K562 (cell line): ENCODE results near the gene REC8. TPM values are rescaled to one million over a fixed set of nuclear protein-coding genes. Genes with fewer than 3 reads are reported as not detected.

Source experiments
- CHCHD3 ChIP-seq: fragments of 250-450 bp; sonication (Bioruptor Pico); IDR thresholded peaks from 2 replicates; pipeline ENCODE4 v2.1.2; 2022; ENCODE audit warnings: mild to moderate bottlenecking
- ETS2 ChIP-seq: IDR thresholded peaks from 2 replicates; pipeline ENCODE4 v1.6.1; 2016; ENCODE audit warnings: borderline replicate concordance, missing genetic modification characterization, mild to moderate bottlenecking, moderate library complexity, missing compliant biosample characterization; ENCODE audit not compliant: poor library complexity, severe bottlenecking
- POLR2AphosphoS2 ChIP-seq: IDR thresholded peaks from 2 replicates; pipeline ENCODE4 v1.6.1; 2012; ENCODE audit warnings: low read length, improper control_type of control experiment
- POLR2B ChIP-seq: fragments of 450-650 bp; IDR thresholded peaks from 2 replicates; pipeline ENCODE4 v1.6.1; 2018; ENCODE audit warnings: low read depth; ENCODE audit not compliant: partially characterized antibody
- PTBP1 ChIP-seq: fragments of 200-400 bp; formaldehyde crosslinking; IDR thresholded peaks from 2 replicates; pipeline ENCODE4 v1.6.1; 2017; ENCODE audit warnings: low read depth, low read length
- TOE1 ChIP-seq, 2 experiments: fragments of 450-650 bp in 1 of 2; sonication (generic) in 1 of 2; formaldehyde crosslinking in 1 of 2; IDR thresholded peaks; 2 replicates each; pipeline versions ENCODE4 v1.7.1 to v1.8.0; 2016 to 2022; ENCODE audit warnings: borderline replicate concordance in 2 of 2, mild to moderate bottlenecking in 2 of 2, antibody characterized with exemption in 1 of 2, inconsistent platforms in 1 of 2, low read depth in 1 of 2, missing genetic modification reagents in 1 of 2, moderate library complexity in 1 of 2
- XRCC3 ChIP-seq: fragments of 450-650 bp; IDR thresholded peaks from 2 replicates; pipeline ENCODE4 v1.6.1; 2017; ENCODE audit warnings: mild to moderate bottlenecking, moderate library complexity
- ZBTB8A ChIP-seq: fragments of 450-650 bp; IDR thresholded peaks from 2 replicates; pipeline ENCODE4 v1.6.1; 2018; ENCODE audit warnings: mild to moderate bottlenecking, moderate library complexity; ENCODE audit not compliant: partially characterized antibody
- ZFX ChIP-seq: sonication (generic); formaldehyde crosslinking; IDR thresholded peaks from 2 replicates; pipeline ENCODE4 v1.8.0; 2022; ENCODE audit warnings: mild to moderate bottlenecking, missing genetic modification reagents, moderate library complexity
- ZNF121 ChIP-seq: sonication (generic); formaldehyde crosslinking; conservative IDR thresholded peaks from 2 replicates; pipeline ENCODE4 v1.8.0; 2022; ENCODE audit warnings: missing genetic modification reagents
- polyA plus RNA-seq, 8 experiments: library from polyadenylated mRNA; depleted of rRNA in 4 of 8; stranded (reverse) in 5 of 8; unstranded in 3 of 8; fragments of >200 nt; fragmentation: Nextera tagmentation in 2 of 8; fragmentation: Illumina TruSeq in 1 of 8; extraction: Ambion mirVana in 2 of 8; extraction: Trizol in 1 of 8; gene quantifications; 2 replicates each; pipeline versions ENCODE4 v1.2.1 to v1.2.3, GENCODE V29; 2011 to 2014; ENCODE audit warnings: inconsistent platforms in 1 of 8, missing spikeins in 1 of 8
- total RNA-seq, 7 experiments: library from RNA; depleted of rRNA in 6 of 7; stranded (reverse); fragments of >200 nt in 6 of 7; fragmentation: Illumina TruSeq in 2 of 7; extraction: Trizol in 2 of 7; gene quantifications; 2 replicates each; pipeline versions ENCODE4 v1.2.1 to v1.2.3, GENCODE V29; 2011 to 2021; ENCODE audit warnings: low replicate concordance in 1 of 7
- TF ChIP-seq, protein P1 (sequence below): IDR thresholded peaks from 3 replicates; pipeline ENCODE4 v1.6.1; 2011; ENCODE audit warnings: borderline replicate concordance, mild to moderate bottlenecking, moderate library complexity; ENCODE audit not compliant: insufficient read length; ENCODE audit errors: extremely low read depth
- TF ChIP-seq, protein P2 (sequence below): sonication (generic); formaldehyde crosslinking; IDR thresholded peaks from 2 replicates; pipeline ENCODE4 v1.8.0; 2022; ENCODE audit warnings: mild to moderate bottlenecking, missing genetic modification reagents, borderline replicate concordance
- TF ChIP-seq, protein P3 (sequence below): fragments of 450-650 bp; conservative IDR thresholded peaks from 2 replicates; pipeline ENCODE4 v1.6.1; 2016; ENCODE audit warnings: missing genetic modification characterization, low read depth, mild to moderate bottlenecking, control low read depth, missing compliant biosample characterization
- TF ChIP-seq, protein P4 (sequence below): fragments of 200-800 bp; sonication (Bioruptor generic); IDR thresholded peaks from 2 replicates; pipeline ENCODE4 v1.6.1; 2017; ENCODE audit warnings: missing genetic modification characterization, missing compliant biosample characterization
- TF ChIP-seq, protein P5 (sequence below), 2 experiments: fragments of 450-650 bp in 1 of 2; sonication (generic) in 1 of 2; formaldehyde crosslinking in 1 of 2; IDR thresholded peaks in 1 of 2; conservative IDR thresholded peaks in 1 of 2; 2 replicates each; pipeline versions ENCODE4 v1.6.1 to v1.8.1; 2016 to 2023; ENCODE audit warnings: mild to moderate bottlenecking in 2 of 2, moderate library complexity in 2 of 2, inconsistent platforms in 1 of 2, missing genetic modification reagents in 1 of 2

Gene REC8
- total and polyA plus RNA-seq, 9 of the 15 experiments (the other 6 are each of a cell fraction or from before 2014, with no cell fraction given) = 0.11 to 2.5 (median 0.85) TPM

DNA sequence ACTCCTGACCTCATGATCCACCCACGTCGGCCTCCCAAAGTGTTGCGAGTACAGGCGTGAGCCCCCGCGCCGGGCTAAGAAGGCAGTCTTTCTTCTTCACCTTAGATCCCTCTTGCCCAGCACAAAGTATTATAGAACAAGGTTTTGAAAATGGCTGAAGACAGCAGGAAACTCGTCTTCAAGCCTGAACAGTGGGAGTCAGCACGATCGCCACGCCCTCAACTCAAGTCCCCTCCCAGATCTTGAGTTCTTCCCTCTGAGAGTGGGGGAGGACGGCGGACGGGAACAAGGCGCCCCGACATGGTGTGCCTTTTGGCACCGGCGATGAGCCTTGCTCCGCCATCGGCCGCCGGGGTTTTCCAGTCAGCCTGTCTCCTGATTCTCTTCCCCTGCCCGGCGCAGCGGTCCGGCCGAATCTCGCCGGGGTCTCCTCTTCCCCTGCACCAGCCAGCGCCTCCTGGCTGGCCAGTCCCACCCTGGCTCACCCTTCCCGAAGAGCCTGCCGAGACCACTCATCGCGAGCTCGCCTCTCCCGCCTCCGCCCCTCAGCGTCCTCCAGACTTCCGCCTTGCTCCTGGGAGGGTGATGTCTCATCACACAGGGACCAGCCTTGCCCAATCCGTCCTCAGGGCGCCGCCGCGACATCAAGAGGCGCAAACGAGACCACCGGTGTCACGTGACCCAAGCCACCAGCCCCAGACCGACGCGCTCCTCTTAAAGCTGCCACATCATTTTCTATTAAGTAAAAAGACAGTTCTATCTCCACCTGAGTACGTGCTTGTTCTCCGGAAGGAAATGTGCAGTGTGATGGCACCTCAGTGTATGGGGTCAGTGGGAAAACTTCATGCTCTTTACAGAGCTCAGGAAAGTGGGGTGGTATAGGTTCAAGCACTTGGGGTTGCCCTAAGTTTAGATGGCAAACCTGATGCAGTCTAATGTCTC, 41.3 kb downstream of the REC8 start, which contains the start of gene CHMP4A (continued):
- TF ChIP-seq, protein P1, sequence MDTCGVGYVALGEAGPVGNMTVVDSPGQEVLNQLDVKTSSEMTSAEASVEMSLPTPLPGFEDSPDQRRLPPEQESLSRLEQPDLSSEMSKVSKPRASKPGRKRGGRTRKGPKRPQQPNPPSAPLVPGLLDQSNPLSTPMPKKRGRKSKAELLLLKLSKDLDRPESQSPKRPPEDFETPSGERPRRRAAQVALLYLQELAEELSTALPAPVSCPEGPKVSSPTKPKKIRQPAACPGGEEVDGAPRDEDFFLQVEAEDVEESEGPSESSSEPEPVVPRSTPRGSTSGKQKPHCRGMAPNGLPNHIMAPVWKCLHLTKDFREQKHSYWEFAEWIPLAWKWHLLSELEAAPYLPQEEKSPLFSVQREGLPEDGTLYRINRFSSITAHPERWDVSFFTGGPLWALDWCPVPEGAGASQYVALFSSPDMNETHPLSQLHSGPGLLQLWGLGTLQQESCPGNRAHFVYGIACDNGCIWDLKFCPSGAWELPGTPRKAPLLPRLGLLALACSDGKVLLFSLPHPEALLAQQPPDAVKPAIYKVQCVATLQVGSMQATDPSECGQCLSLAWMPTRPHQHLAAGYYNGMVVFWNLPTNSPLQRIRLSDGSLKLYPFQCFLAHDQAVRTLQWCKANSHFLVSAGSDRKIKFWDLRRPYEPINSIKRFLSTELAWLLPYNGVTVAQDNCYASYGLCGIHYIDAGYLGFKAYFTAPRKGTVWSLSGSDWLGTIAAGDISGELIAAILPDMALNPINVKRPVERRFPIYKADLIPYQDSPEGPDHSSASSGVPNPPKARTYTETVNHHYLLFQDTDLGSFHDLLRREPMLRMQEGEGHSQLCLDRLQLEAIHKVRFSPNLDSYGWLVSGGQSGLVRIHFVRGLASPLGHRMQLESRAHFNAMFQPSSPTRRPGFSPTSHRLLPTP = no peak
- no peak for TF ChIP-seq XRCC3
- peak; percentile 100 for TF ChIP-seq TOE1 (IDR thresholded peaks at IDR 0.05; ENCODE audit: borderline replicate concordance)
- TF ChIP-seq TOE1 (CRISPR knock-in tag; IDR thresholded peaks at IDR 0.05; ENCODE audit: borderline replicate concordance, low read depth) = no peak
- TF ChIP-seq, protein P2, sequence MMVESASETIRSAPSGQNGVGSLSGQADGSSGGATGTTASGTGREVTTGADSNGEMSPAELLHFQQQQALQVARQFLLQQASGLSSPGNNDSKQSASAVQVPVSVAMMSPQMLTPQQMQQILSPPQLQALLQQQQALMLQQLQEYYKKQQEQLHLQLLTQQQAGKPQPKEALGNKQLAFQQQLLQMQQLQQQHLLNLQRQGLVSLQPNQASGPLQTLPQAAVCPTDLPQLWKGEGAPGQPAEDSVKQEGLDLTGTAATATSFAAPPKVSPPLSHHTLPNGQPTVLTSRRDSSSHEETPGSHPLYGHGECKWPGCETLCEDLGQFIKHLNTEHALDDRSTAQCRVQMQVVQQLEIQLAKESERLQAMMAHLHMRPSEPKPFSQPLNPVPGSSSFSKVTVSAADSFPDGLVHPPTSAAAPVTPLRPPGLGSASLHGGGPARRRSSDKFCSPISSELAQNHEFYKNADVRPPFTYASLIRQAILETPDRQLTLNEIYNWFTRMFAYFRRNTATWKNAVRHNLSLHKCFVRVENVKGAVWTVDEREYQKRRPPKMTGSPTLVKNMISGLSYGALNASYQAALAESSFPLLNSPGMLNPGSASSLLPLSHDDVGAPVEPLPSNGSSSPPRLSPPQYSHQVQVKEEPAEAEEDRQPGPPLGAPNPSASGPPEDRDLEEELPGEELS (CRISPR knock-in tag) = no peak
- no peak for TF ChIP-seq ZBTB8A
- peak; percentile 93 for TF ChIP-seq POLR2B
- TF ChIP-seq, protein P3, sequence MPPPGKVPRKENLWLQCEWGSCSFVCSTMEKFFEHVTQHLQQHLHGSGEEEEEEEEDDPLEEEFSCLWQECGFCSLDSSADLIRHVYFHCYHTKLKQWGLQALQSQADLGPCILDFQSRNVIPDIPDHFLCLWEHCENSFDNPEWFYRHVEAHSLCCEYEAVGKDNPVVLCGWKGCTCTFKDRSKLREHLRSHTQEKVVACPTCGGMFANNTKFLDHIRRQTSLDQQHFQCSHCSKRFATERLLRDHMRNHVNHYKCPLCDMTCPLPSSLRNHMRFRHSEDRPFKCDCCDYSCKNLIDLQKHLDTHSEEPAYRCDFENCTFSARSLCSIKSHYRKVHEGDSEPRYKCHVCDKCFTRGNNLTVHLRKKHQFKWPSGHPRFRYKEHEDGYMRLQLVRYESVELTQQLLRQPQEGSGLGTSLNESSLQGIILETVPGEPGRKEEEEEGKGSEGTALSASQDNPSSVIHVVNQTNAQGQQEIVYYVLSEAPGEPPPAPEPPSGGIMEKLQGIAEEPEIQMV (tag) = no peak
- peak; percentile 21; the same call in 1 of the 2 replicates for TF ChIP-seq ZFX (CRISPR knock-in tag)
- TF ChIP-seq ETS2 (tag) = no peak
- TF ChIP-seq, protein P4, sequence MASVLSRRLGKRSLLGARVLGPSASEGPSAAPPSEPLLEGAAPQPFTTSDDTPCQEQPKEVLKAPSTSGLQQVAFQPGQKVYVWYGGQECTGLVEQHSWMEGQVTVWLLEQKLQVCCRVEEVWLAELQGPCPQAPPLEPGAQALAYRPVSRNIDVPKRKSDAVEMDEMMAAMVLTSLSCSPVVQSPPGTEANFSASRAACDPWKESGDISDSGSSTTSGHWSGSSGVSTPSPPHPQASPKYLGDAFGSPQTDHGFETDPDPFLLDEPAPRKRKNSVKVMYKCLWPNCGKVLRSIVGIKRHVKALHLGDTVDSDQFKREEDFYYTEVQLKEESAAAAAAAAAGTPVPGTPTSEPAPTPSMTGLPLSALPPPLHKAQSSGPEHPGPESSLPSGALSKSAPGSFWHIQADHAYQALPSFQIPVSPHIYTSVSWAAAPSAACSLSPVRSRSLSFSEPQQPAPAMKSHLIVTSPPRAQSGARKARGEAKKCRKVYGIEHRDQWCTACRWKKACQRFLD (CRISPR knock-in tag) = no peak
- TF ChIP-seq POLR2AphosphoS2 = peak; percentile 80; the same call in 1 of the 2 replicates
- no peak for TF ChIP-seq ZNF121
- no peak for TF ChIP-seq PTBP1
- no peak for TF ChIP-seq CHCHD3
- TF ChIP-seq, protein P5, sequence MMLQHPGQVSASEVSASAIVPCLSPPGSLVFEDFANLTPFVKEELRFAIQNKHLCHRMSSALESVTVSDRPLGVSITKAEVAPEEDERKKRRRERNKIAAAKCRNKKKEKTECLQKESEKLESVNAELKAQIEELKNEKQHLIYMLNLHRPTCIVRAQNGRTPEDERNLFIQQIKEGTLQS (IDR thresholded peaks at IDR 0.05) = 0 out of 2 replicates have a peak, but pooled peaks have one; percentile 33
- TF ChIP-seq, protein P5 (CRISPR knock-in tag; conservative IDR thresholded peaks at IDR 0.05) = no peak
